T-helper 9 cell (primary cell): ENCODE results near the gene TIMM50.
"Not testable (repeated sequence)": the region's sequence is repeated elsewhere in the genome, so short reads cannot be mapped to it uniquely, and the experiment has no call there.

Experiments
- DNase-seq: peaks from one replicate; pipeline ENCODE4 v3.0.0-alpha.2; 2020

TIMM50 gene

GRCh38 chr19:39469567-39469966, 11.1 kb upstream of the TIMM50 start:
- DNase-seq = no peak

- DNase-seq = no peak
Measured at GRCh38 chr19:39470724-39471339, 9.8 kb upstream of the TIMM50 start.

DNA sequence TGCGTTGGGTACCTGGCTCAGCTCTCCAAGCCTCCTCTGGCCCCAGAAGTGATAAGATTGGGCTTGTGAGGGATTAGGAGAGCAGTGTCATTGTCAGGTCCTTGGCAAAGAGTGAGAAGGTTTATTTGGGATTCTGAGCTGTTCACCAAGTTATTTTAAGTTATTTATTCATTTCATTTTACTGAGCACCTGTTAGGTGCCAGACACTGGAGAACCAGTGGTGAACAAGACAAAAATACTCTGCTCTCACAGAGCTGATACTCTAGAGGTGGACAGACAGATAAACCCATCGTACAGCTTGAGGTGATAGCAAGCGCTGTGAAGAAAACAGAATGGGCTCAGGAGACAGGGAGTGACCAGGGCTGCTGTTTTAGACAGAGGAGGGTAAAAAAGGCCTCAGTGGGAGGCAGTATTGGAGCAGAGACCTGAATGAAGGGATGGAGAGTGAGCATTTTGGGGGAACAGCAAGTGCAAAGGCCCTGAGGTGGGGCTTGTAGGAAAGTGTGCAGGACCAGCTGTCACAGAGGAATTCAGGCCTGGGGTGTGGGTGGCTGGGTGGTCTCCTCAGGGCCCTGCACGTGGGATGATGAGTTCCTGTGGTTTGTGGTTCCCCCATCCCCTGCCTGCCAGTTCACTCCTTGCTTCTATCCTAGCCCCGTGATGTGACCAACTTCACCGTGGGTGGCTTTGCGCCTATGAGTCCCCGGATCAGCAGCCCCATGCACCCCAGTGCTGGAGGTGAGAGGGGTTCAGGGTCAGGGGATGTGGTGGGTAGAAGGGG, 8.7 kb upstream of the TIMM50 start:
- DNase-seq = no peak

- no peak for DNase-seq
Measured at GRCh38 chr19:39472746-39473442, 7.7 kb upstream of the TIMM50 start.

GRCh38 chr19:39473443-39473960, 7.1 kb upstream of the TIMM50 start:
- no peak for DNase-seq

- DNase-seq = peak; percentile 71
Measured at GRCh38 chr19:39474139-39474620, 6.5 kb upstream of the TIMM50 start.

DNA sequence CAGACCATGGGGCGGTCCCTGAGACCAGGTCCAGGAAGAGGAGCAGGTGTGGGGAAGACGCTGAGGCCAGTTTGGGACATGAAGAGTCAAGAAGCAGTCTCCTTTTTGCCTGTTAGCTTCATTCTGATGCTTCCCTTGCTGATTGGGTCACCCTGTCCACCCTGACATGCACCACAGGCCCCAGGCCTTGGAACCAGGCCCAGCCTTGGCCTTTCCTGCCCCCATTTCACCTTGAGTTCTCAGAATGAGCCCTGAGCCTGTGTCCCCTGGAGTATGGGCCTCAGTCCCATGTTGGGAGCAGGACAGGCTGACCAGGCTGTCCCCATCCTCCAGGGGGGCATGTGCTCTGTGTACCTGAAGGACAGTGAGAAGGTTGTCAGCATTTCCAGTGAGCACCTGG, 4.9 kb upstream of the TIMM50 start:
- DNase-seq = no peak

GRCh38 chr19:39479319-39479801, 1.3 kb upstream of the TIMM50 start:
- DNase-seq = not testable (repeated sequence)

DNA sequence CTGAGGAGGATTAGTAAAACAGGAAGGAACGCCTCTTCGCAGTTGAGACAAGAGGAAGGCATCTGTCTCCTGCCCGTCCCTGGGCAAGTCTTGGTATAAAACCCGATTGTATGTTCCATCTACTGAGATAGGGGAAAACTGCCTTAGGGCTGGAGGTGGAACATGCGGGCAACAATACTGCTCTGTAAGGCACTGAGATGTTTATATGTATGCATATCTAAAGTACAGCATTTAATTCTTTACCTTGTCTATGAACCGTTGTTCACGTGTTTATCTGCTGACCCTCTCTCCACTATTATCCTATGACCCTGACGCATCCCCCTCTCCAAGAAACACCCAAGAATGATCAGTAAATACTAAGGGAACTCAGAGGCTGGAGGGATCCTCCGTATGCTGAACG, 722 bp upstream of the TIMM50 start:
- DNase-seq = no peak

GRCh38 chr19:39481229-39481545, 549 bp downstream of the TIMM50 start:
- no peak for DNase-seq

GRCh38 chr19:39481676-39482075, 1.0 kb downstream of the TIMM50 start:
- no peak for DNase-seq

GRCh38 chr19:39483141-39483540, 2.5 kb downstream of the TIMM50 start:
- no peak for DNase-seq

DNA sequence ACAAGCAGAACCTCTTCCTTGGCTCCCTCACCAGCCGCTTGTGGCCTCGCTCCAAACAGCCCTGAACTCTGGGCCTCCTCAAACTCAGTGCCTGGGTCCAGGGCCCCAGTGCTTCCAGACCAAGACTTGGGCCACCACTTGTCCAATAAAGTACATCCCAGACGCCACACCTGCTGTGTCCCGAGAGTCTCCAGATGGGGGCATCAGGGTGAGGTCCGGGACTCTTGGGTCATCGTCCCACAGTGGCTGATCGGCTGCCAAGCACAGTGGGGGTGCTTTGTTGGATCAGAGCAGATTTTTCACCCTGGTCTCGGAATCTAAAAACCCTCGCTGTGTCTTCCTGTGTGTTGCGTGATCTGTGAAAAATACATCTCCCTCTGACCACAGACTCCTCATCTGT, 9.1 kb downstream of the TIMM50 start:
- DNase-seq = no peak

- DNase-seq = no peak
Measured at GRCh38 chr19:39492225-39492624, 11.6 kb downstream of the TIMM50 start.

DNA sequence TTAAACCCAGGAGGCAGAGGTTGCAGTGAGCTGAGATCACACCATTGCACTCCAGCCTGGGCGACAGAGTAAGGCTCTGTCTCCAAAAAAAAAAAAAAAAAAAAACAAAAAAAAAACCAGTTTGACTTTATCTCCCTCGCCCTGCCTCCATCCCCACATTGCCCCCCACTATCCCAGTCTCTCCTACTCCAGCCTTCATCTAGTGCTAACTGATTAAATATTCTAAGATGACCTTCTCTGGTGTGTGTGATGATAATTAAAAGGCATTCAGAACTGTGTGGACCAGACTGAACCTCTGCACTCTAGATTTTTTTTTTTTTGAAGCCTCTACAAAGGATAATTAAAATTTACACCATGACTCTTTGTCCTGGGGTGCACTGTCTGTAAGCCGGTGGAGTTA, 12.2 kb downstream of the TIMM50 start:
- no peak for DNase-seq

DNA sequence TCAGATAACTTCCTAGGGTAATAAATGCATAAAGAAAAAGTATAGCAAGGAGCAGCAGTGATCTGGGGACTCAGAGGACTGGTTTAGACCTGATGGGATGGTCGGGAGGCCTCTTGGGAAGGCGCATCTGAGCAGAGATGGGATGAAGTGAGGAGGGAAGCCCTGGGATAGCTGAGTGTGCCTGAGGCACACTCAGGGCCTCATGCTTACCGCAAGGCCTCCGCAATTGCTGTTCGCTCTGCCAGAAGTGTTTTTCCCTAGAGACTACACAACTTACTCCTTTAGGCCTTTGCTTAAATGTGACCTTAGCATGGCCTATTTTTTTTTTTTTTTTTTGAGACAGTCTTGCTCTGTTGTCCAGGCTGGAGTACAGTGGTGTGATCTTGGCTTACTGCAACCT, 14.0 kb downstream of the TIMM50 start:
- no peak for DNase-seq

DNA sequence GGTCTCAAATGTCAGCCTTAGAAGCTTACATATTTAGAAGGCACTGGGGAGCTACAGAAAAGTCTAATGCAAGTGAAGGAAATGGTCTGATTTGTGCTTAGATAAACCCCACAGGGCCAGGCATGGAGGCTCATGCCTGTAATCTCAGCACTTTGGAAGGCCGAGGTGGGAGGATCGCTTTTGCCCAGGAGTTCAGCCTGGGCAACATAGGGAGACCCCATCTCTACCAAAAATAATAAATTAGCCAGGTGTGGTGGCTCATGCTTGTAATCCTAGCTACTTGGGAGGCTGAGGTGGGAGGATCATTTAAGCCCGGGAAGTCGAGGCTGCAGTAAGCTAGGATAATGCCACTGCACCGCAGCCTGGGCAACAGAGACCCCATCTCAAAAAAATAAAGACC, 15.4 kb downstream of the TIMM50 start:
- DNase-seq = no peak

DNA sequence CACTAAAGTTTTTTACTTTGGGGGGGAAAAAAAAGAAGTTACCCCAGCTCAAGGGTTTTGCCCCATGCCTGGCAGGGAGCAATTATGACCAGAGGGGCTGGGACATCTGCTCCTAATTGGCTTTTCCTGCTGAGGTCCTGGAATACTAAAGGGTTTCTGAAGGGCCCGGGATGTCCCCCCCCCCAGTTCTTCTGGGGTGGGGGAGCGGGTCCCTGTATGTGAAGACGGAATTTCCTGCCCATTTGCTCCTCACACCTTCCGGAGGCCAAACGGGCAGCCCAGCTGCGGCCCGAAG, 17.0 kb downstream of the TIMM50 start:
- no peak for DNase-seq

GRCh38 chr19:39497996-39498797, 17.6 kb downstream of the TIMM50 start:
- DNase-seq = no peak

GRCh38 chr19:39498798-39499642, 18.4 kb downstream of the TIMM50 start, which contains the start of gene DLL3:
TSS of gene DLL3 (plus strand) at chr19:39498947. CDS start at chr19:39498975, 28 bp downstream.
- DNase-seq = no peak

GRCh38 chr19:39499932-39500331, 19.3 kb downstream of the TIMM50 start:
- DNase-seq = no peak

GRCh38 chr19:39500543-39500942, 19.9 kb downstream of the TIMM50 start:
- no peak for DNase-seq
